ENCODE data around the gene C1orf185. TPM values are rescaled to one million over a fixed set of nuclear protein-coding genes. Genes with fewer than 3 reads are reported as not detected.
"Not testable (repeated sequence)": the region's sequence is repeated elsewhere in the genome, so short reads cannot be mapped to it uniquely, and the experiment has no call there.

C1orf185 gene
- total RNA-seq, 4 donors from 2014 or later = not detected

DNA sequence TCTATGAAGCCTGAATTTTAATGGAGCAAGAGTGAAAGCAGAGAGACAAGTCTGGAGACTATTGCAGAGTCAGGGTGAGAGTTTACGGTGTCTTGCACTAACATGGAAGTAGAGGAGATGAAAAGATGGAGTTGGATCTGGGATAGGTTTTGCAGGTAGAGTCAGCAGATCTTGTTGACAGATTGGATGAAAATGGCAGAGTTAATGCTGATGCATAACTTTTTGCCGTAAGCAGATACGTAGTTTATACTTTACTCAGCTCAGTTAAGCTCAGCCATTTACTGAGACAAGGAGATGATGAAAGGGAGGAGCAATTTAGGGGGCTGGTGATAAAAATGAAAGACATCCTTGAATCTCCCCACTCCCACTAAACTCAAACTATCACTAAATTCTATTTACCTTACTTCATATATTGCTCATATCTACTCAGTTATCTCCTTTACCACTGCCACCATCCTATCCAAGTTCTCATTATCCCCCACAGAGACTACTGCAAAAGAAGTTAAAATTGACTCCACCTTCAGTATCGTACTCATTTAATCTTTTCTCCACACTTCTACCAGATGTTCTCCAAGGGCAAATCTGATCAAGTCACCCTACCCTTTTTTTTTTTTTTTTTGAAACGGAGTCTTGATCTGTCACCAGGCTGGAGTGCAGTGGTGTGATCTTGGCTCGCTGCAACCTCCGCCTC, 13.8 kb downstream of the C1orf185 start:
- TF ChIP-seq, protein P1, sequence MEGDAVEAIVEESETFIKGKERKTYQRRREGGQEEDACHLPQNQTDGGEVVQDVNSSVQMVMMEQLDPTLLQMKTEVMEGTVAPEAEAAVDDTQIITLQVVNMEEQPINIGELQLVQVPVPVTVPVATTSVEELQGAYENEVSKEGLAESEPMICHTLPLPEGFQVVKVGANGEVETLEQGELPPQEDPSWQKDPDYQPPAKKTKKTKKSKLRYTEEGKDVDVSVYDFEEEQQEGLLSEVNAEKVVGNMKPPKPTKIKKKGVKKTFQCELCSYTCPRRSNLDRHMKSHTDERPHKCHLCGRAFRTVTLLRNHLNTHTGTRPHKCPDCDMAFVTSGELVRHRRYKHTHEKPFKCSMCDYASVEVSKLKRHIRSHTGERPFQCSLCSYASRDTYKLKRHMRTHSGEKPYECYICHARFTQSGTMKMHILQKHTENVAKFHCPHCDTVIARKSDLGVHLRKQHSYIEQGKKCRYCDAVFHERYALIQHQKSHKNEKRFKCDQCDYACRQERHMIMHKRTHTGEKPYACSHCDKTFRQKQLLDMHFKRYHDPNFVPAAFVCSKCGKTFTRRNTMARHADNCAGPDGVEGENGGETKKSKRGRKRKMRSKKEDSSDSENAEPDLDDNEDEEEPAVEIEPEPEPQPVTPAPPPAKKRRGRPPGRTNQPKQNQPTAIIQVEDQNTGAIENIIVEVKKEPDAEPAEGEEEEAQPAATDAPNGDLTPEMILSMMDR (IDR thresholded peaks at IDR 0.05) = no peak
- no peak for TF ChIP-seq POLR2AphosphoS5 (IDR thresholded peaks at IDR 0.05)
- no peak for TF ChIP-seq EP300 (IDR thresholded peaks at IDR 0.05)
- TF ChIP-seq POLR2A (IDR thresholded peaks at IDR 0.05) = no peak
- no peak overlapping the region for H3K4me3 ChIP-seq
- H3K4me1 ChIP-seq = no peaks in the 10 kb centered on the region
- H3K27ac ChIP-seq = no peak overlapping the region
- no peaks in the 10 kb centered on the region for H3K9me3 ChIP-seq
- no peak for DNase-seq (ENCODE audit: low spot score in 2 of 2)
- 82% methylated on average over 7 of the region's 7 CpGs for WGBS
- no peaks in the 10 kb centered on the region for H3K36me3 ChIP-seq
- no peaks in the 10 kb centered on the region for H3K27me3 ChIP-seq

DNA sequence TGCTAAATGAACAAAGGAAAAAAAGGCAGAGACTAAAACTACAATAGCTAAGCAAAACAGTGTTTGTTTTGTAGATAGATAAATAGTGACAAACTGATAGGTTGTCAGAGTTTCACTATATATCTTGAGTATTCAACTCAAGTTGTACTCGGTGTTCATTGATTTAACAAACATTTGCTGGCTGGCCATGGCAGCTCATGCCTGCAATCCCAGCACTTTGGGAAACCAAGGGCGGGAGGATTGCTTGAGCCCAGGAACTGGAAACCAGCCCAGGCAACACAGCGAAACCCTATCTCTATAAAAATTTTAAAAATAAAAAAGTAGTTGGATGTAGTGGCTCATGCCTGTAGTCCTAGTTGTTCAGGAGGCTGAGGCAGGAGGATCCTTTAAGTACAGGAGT, 17.3 kb downstream of the C1orf185 start:
- Histone ChIP-seq H3K9me3 (no peaks in the 10 kb centered on the region), H3K4me1 (no peaks in the 10 kb centered on the region), H3K36me3 (no peaks in the 10 kb centered on the region), H3K27me3 (no peaks in the 10 kb centered on the region), H3K27ac (no peak overlapping the region), H3K4me3 (no peak overlapping the region)
- no peak for DNase-seq (ENCODE audit: low spot score in 2 of 2)
- 64% methylated on average over 3 of the region's 3 CpGs for WGBS
- TF ChIP-seq POLR2AphosphoS5 (IDR thresholded peaks at IDR 0.05) (no peak), POLR2A (IDR thresholded peaks at IDR 0.05) (no peak)

DNA sequence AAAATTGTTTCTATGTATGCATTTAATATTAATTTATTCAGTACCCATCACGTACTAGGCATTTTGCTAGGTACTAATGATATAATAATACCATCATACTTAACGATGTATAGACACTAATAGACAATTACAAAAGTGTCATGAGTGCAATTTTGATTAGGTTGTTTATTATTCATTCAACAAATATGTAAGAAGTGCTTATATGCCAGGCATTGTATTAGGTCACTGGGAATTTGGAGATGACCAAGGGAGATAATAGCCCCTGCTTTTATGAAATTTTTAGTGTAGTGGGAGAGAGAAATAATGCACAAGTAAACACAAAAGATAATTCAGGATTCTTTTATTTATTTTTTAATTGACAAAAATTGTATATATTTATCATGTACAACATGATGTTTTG, 18.6 kb downstream of the C1orf185 start:
- H3K4me1 ChIP-seq = no peaks in the 10 kb centered on the region
- no peaks in the 10 kb centered on the region for H3K9me3 ChIP-seq
- no peak overlapping the region for H3K27ac ChIP-seq
- DNase-seq (ENCODE audit: low spot score in 2 of 2) = no peak
- no peaks in the 10 kb centered on the region for H3K36me3 ChIP-seq
- no peaks in the 10 kb centered on the region for H3K27me3 ChIP-seq
- WGBS = 84% methylated on average over 2 of the region's 2 CpGs
- no peak for TF ChIP-seq POLR2AphosphoS5 (IDR thresholded peaks at IDR 0.05)
- TF ChIP-seq, protein P1 (IDR thresholded peaks at IDR 0.05) = no peak
- no peak for TF ChIP-seq EP300 (IDR thresholded peaks at IDR 0.05)
- H3K4me3 ChIP-seq = no peak overlapping the region

DNA sequence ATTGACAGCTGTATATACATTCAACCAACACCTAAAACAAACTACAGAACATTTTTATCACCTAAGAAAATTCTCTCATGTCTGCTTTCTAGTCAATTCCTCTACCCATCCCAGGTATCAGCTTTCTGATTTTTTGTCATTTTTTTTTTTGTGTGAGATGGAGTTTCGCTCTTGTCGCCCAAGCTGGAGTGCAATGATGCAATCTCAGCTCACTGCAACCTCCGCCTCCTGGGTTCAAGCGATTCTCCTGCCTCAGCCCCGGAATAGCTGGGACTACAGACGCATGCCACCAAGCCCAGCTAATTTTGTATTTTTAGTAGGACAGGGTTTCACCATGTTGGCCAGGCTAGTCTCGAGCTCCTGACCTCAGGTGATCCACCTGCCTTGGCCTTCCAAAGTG, 25.1 kb downstream of the C1orf185 start:
- H3K36me3 ChIP-seq = not testable (repeated sequence)

GRCh38 chr1:51131185-51131584, 29.2 kb downstream of the C1orf185 start:
- Histone ChIP-seq H3K9me3 (peaks cover 16% of the 10 kb centered on the region), H3K4me1 (no peaks in the 10 kb centered on the region), H3K27me3 (peaks cover 6% of the 10 kb centered on the region), H3K4me3 (no peak overlapping the region), H3K27ac (no peak overlapping the region), H3K36me3 (no peaks in the 10 kb centered on the region)
- 76% methylated on average over 3 of the region's 3 CpGs for WGBS
- no peak for TF ChIP-seq POLR2A (IDR thresholded peaks at IDR 0.05)
- TF ChIP-seq POLR2AphosphoS5 (IDR thresholded peaks at IDR 0.05) = no peak
- no peak for TF ChIP-seq EP300 (IDR thresholded peaks at IDR 0.05)
- TF ChIP-seq, protein P1 (IDR thresholded peaks at IDR 0.05) = no peak
- no peak for DNase-seq (ENCODE audit: low spot score in 2 of 2)

More for the DNA sequence above, 25.1 kb downstream of the C1orf185 start:
- not testable (repeated sequence) for H3K27ac ChIP-seq; H3K4me3 ChIP-seq; H3K27me3 ChIP-seq; DNase-seq (ENCODE audit: low spot score in 2 of 2); H3K9me3 ChIP-seq; H3K4me1 ChIP-seq
- WGBS = 87% methylated on average over 7 of the region's 7 CpGs

DNA sequence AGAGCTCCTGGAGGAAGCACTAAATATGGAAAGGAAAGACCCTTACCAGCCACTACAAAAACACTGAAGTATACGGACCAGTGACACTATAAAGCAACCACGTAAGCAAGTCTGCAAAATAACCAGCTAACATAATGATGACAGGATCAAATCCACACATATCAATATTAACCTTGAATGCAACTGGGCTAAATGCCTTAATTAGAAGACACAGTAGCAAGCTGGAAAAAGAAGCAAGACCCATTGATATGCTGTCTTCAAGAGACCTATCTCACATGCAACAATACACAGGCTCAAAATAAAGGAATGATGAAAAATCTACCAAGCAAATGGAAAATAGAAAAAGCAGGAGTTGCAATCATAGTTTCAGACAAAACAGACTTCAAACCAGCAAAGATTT, 31.0 kb downstream of the C1orf185 start:
- peaks cover 16% of the 10 kb centered on the region for H3K9me3 ChIP-seq
- H3K36me3 ChIP-seq = no peaks in the 10 kb centered on the region
- H3K4me3 ChIP-seq = no peak overlapping the region
- 88% methylated on average over 2 of the region's 2 CpGs for WGBS
- no peaks in the 10 kb centered on the region for H3K4me1 ChIP-seq
- no peak overlapping the region for H3K27ac ChIP-seq
- DNase-seq (ENCODE audit: low spot score in 2 of 2) = no peak
- TF ChIP-seq POLR2AphosphoS5 (IDR thresholded peaks at IDR 0.05) (no peak), POLR2A (IDR thresholded peaks at IDR 0.05) (no peak), EP300 (IDR thresholded peaks at IDR 0.05) (no peak)
- TF ChIP-seq, protein P1 (IDR thresholded peaks at IDR 0.05) = no peak
- H3K27me3 ChIP-seq = peaks cover 4% of the 10 kb centered on the region

- WGBS = 49% methylated on average over 2 of the region's 2 CpGs
- not testable (repeated sequence) for H3K4me1 ChIP-seq; DNase-seq (ENCODE audit: low spot score in 2 of 2); H3K27ac ChIP-seq; H3K4me3 ChIP-seq; H3K27me3 ChIP-seq; H3K36me3 ChIP-seq
- H3K9me3 ChIP-seq = peaks cover 16% of the 10 kb centered on the region
Observed at GRCh38 chr1:51137696-51138095, 35.7 kb downstream of the C1orf185 start.
